ENCODE results near the gene SHLD1. TPM values are rescaled to one million over a fixed set of nuclear protein-coding genes. Genes with fewer than 3 reads are reported as not detected.

Gene SHLD1
- total RNA-seq, 2 donors from 2014 or later = 6.4 to 10.5 TPM

GRCh38 chr20:5827098-5827853, 77.1 kb downstream of the SHLD1 start:
- intact Hi-C loops (cut with DNase I) = no loop called here

GRCh38 chr20:5827861-5828260, 77.7 kb downstream of the SHLD1 start:
- Histone ChIP-seq H3K4me1 (replicated peaks) (no peaks in the 10 kb centered on the region), H3K4me3 (no peak overlapping the region), H3K27ac (no peak overlapping the region), H3K36me3 (no peaks in the 10 kb centered on the region), H3K27me3 (replicated peaks; ENCODE audit: insufficient read depth) (no peaks in the 10 kb centered on the region), H3K9me3 (no peaks in the 10 kb centered on the region)
- intact Hi-C loops (cut with DNase I) = no loop called here
- no peak for DNase-seq (ENCODE audit: low spot score)
- WGBS = 100% methylated on average over 1 of the region's 1 CpG
- TF ChIP-seq CTCF (IDR thresholded peaks at IDR 0.05) (no peak), POLR2AphosphoS5 (IDR thresholded peaks at IDR 0.05) (no peak), POLR2A (IDR thresholded peaks at IDR 0.05) (no peak)

More at GRCh38 chr20:5827098-5827853, 77.1 kb downstream of the SHLD1 start:
- H3K4me3 ChIP-seq = no peak overlapping the region
- no peaks in the 10 kb centered on the region for H3K27me3 ChIP-seq (replicated peaks; ENCODE audit: insufficient read depth)
- no peaks in the 10 kb centered on the region for H3K36me3 ChIP-seq
- no peaks in the 10 kb centered on the region for H3K4me1 ChIP-seq (replicated peaks)
- 64% methylated on average over 15 of the region's 15 CpGs for WGBS
- no peak overlapping the region for H3K27ac ChIP-seq
- TF ChIP-seq CTCF (IDR thresholded peaks at IDR 0.05) = no peak
- no peak for TF ChIP-seq POLR2A (IDR thresholded peaks at IDR 0.05)
- no peak for TF ChIP-seq POLR2AphosphoS5 (IDR thresholded peaks at IDR 0.05)
- no peaks in the 10 kb centered on the region for H3K9me3 ChIP-seq
- DNase-seq (ENCODE audit: low spot score) = no peak

- Histone ChIP-seq H3K27ac (no peak overlapping the region), H3K9me3 (no peaks in the 10 kb centered on the region), H3K36me3 (no peaks in the 10 kb centered on the region), H3K4me1 (replicated peaks) (no peaks in the 10 kb centered on the region), H3K4me3 (no peak overlapping the region), H3K27me3 (replicated peaks; ENCODE audit: insufficient read depth) (no peaks in the 10 kb centered on the region)
- no peak for TF ChIP-seq POLR2AphosphoS5 (IDR thresholded peaks at IDR 0.05)
- no peak for TF ChIP-seq POLR2A (IDR thresholded peaks at IDR 0.05)
- TF ChIP-seq CTCF (IDR thresholded peaks at IDR 0.05) = no peak
- intact Hi-C loops (cut with DNase I) = no loop called here
- 60% methylated on average over 3 of the region's 3 CpGs for WGBS
- no peak for DNase-seq (ENCODE audit: low spot score)
Observed at GRCh38 chr20:5829241-5829809, 79.1 kb downstream of the SHLD1 start.

GRCh38 chr20:5831539-5832237, 81.5 kb downstream of the SHLD1 start:
- no peak for TF ChIP-seq POLR2AphosphoS5 (IDR thresholded peaks at IDR 0.05)
- no peak for TF ChIP-seq CTCF (IDR thresholded peaks at IDR 0.05)
- TF ChIP-seq POLR2A (IDR thresholded peaks at IDR 0.05) = no peak
- H3K36me3 ChIP-seq = no peaks in the 10 kb centered on the region
- intact Hi-C loops (cut with DNase I) = no loop called here
- no peaks in the 10 kb centered on the region for H3K27me3 ChIP-seq (replicated peaks; ENCODE audit: insufficient read depth)
- no peaks in the 10 kb centered on the region for H3K9me3 ChIP-seq
- 60% methylated on average over 12 of the region's 12 CpGs for WGBS
- no peak for DNase-seq (ENCODE audit: low spot score)
- H3K27ac ChIP-seq = no peak overlapping the region
- H3K4me1 ChIP-seq (replicated peaks) = peaks cover 3% of the 10 kb centered on the region
- H3K4me3 ChIP-seq = no peak overlapping the region
